ENCODE measurements around the gene ATF3. TPM values are rescaled to one million over a fixed set of nuclear protein-coding genes. Genes with fewer than 3 reads are reported as not detected.

The ATF3 gene
- total RNA-seq, 4 donors from 2014 or later = 12.3 to 19.2 (median 13.7) TPM

DNA sequence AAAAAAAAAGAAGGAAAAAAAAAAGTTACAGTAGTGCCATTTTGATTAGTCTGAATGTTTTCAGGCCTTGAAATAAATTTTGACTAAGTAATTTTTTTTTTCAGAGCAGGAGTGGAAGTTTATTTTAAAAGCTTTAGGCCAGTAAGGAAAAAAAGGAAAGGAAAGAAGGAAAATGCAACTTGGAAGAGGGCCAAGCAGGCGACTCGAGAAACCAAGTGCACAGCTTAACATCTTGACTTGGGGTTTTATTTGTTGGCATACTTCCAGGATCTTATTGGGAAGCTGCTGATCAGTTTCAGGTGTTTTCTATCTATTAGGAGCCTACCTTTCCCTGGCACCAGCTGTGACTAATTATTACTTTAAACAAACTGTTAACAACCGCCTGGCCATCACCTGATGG is 41.7 kb downstream of the ATF3 start:
- Histone ChIP-seq H3K36me3 (no peaks in the 10 kb centered on the region), H3K4me3 (no peak overlapping the region), H3K9me3 (no peaks in the 10 kb centered on the region), H3K4me1 (peaks cover 0 to 15% (median 1%) of the 10 kb centered on the region in 4 donors), H3K27me3 (no peaks in the 10 kb centered on the region), H3K27ac (no peak overlapping the region)
- TF ChIP-seq CTCF (IDR thresholded peaks at IDR 0.05) (no peak), EP300 (IDR thresholded peaks at IDR 0.05) (no peak), POLR2A (IDR thresholded peaks at IDR 0.05) (no peak)
- no peak for DNase-seq (ENCODE audit: low spot score in 2 of 2)
- 37% methylated on average over 3 of the region's 3 CpGs for WGBS, 2 donors

DNA sequence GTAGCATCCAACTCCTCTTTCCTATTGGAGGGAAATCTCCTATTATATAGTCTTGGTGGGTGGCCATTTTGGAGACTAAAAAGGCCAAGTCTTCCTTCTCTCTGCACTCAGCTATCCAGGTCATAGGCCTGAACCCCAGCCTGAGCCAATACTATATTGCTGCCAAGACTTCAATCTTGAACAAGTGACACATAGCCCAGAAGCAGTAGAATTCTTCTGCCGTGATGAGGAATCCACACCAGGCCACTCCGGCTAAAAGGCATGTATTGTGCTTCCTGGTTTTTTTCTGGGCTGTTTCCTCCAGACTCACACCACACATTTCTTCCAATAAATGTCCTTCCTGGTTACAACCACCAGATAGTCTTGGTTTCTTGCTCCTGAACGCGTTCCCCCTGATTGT is 43.0 kb downstream of the ATF3 start:
- no peak for DNase-seq (ENCODE audit: low spot score in 2 of 2)
- Histone ChIP-seq H3K4me1 (peaks cover 0 to 15% (median 1%) of the 10 kb centered on the region in 4 donors), H3K27me3 (no peaks in the 10 kb centered on the region), H3K27ac (no peak overlapping the region), H3K9me3 (no peaks in the 10 kb centered on the region), H3K36me3 (no peaks in the 10 kb centered on the region), H3K4me3 (no peak overlapping the region)
- TF ChIP-seq CTCF (IDR thresholded peaks at IDR 0.05) (no peak), EP300 (IDR thresholded peaks at IDR 0.05) (no peak), POLR2A (IDR thresholded peaks at IDR 0.05) (no peak)
- 57 to 61% methylated on average over 4 of the region's 4 CpGs for WGBS, 2 donors

DNA sequence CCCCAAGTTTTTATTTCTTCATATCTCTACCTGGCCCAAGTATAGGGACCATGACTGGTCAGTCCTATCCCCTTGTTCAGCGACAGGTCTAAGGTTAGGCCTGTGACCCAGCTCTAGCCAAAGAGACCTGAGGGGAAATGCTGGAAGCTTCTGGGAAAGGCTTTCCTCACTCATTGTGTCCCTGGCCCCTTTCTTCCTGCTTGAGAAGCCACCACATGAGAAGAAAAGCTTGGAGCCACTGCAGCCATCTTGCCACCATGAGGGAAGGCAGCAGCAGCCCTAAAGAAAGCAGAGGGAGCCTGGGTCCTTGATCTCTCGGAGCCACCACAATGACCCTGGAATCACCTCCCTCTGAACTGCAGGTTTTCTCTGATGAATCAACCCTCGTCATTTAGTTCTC is 43.4 kb downstream of the ATF3 start:
- Histone ChIP-seq H3K27ac (no peak overlapping the region), H3K4me1 (peaks cover 0 to 15% (median 1%) of the 10 kb centered on the region in 4 donors), H3K27me3 (no peaks in the 10 kb centered on the region), H3K4me3 (no peak overlapping the region), H3K36me3 (no peaks in the 10 kb centered on the region), H3K9me3 (no peaks in the 10 kb centered on the region)
- DNase-seq (ENCODE audit: low spot score in 2 of 2) = no peak
- TF ChIP-seq EP300 (IDR thresholded peaks at IDR 0.05) (no peak), POLR2A (IDR thresholded peaks at IDR 0.05) (no peak), CTCF (IDR thresholded peaks at IDR 0.05) (no peak)
- 83 to 85% methylated on average over 3 of the region's 3 CpGs for WGBS, 2 donors

GRCh38 chr1:212652609-212653008 is 44.0 kb downstream of the ATF3 start:
- Histone ChIP-seq H3K9me3 (no peaks in the 10 kb centered on the region), H3K4me3 (no peak overlapping the region), H3K36me3 (no peaks in the 10 kb centered on the region), H3K27me3 (no peaks in the 10 kb centered on the region), H3K27ac (no peak overlapping the region), H3K4me1 (peaks cover 0 to 15% (median 1%) of the 10 kb centered on the region in 4 donors)
- no peak for TF ChIP-seq POLR2A (IDR thresholded peaks at IDR 0.05)
- 100% methylated on average over 1 of the region's 1 CpG for WGBS, 2 donors
- no peak for DNase-seq (ENCODE audit: low spot score in 2 of 2)

DNA sequence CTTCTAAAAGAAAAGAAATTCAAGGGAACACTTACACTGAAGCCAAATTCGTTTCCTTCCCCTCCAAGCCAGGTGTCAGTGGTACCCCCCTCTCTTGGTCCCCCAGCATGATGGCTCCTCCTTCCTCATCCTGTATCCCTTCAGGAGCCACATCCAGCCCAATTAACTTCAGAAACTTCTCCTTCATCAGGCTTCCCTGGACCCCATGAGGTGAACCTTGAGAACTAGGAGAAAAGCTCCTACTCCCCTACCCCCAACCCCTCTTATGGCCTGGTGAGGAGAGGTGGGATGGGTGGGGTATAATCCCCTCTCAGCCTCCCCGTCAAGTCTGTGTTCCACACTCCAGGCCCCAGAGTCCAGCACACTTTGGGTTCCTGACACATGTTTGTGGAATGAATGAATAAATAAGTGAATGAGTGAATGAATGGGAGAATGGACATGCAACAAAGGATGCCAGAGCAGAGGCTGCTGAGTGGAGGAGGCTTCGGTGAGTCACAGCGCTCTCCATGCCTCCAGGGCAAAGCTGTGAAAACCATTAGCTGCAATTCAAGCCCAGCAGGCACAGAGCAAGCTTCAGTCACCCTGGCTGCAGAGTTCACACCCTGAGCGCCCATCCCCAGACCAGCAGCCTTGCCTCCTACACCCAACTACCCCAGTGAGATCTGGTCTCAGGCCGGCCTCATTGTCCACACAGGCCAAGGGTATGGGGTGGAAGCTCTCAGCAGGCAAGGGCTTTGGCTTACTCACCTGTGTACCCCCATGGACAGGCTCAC is 47.3 kb downstream of the ATF3 start:
- Histone ChIP-seq H3K4me3 (no peak overlapping the region), H3K36me3 (no peaks in the 10 kb centered on the region), H3K27me3 (no peaks in the 10 kb centered on the region), H3K4me1 (no peaks in the 10 kb centered on the region), H3K27ac (no peak overlapping the region), H3K9me3 (no peaks in the 10 kb centered on the region)
- DNase-seq (ENCODE audit: low spot score in 2 of 2) = no peak
- WGBS, 2 donors = 61 to 69% methylated on average over 6 of the region's 6 CpGs
- TF ChIP-seq CTCF (IDR thresholded peaks at IDR 0.05) = no peak
- TF ChIP-seq EP300 (IDR thresholded peaks at IDR 0.05) = no peak
